A673 (cell line): ENCODE results near the gene EPN1.

Experiments used
- CTCF ChIP-seq: fragments of 300-800, 200-600 bp; sonication (generic); conservative IDR thresholded peaks from 2 replicates; pipeline ENCODE4 v1.5.1; 2017; ENCODE audit warnings: low read depth, mild to moderate bottlenecking, antibody characterized with exemption, low read length, moderate library complexity, mixed read lengths
- EZH2 ChIP-seq: fragments of 200-600 bp; sonication (generic); IDR thresholded peaks from 2 replicates; pipeline ENCODE4 v1.6.1; 2017; ENCODE audit warnings: borderline replicate concordance, low read depth, mild to moderate bottlenecking, mixed read lengths, antibody characterized with exemption, low read length; ENCODE audit not compliant: poor library complexity, severe bottlenecking

- TF ChIP-seq CTCF (no peak), EZH2 (no peak)
These were observed 30.0 kb upstream of the EPN1 start for GRCh38 chr19:55644842-55645511.
